ENCODE measurements around the gene DRAM1.
"Not testable (repeated sequence)": the region's sequence is repeated elsewhere in the genome, so short reads cannot be mapped to it uniquely, and the experiment has no call there.

DRAM1 gene

GRCh38 chr12:101859664-101860607 is 17.4 kb upstream of the DRAM1 start:
- no peak for DNase-seq (ENCODE audit: low read depth)

DNA sequence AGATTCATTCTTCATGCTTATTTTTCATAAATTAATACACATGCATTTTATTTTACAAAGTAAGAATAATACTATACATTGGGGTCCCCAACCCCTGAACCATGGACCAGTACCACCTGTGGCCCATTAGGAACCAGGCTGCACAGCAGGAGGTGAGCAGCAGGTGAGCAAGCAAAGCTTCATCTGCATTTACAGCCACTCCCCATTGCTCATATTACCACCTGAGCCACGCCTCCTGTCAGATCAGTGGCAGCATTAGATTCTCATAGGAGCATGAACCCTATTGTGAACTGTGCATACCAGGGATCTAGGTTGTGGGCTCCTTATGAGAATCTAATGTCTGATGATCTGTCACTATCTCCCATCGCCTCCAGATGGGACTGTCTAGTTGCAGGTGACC is 15.7 kb upstream of the DRAM1 start:
- DNase-seq (ENCODE audit: low read depth) = not testable (repeated sequence)

DNA sequence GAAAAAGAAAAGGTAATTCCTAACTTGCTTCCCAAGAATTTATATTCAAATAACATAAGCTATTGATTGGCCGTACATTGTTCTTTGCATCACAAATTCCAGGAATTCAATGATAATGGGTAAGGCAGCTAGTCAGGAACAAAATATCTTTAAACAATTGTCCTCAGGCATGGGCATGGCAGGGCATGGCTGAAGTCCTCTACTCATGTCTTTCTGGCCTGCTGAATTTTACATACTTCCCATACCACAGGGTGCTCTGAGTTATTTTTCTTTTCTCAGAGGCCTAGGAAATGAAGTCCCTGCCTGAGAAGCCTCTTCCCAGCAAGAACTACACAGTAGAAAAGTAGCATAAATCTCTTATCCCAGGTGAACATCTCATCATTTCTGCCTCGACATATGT is 15.1 kb upstream of the DRAM1 start:
- DNase-seq (ENCODE audit: low read depth) = no peak

GRCh38 chr12:101863981-101864380 is 13.4 kb upstream of the DRAM1 start:
- no peak for DNase-seq (ENCODE audit: low read depth)

- DNase-seq (ENCODE audit: low read depth) = no peak
These were observed 10.6 kb upstream of the DRAM1 start for GRCh38 chr12:101866615-101867373.

DNA sequence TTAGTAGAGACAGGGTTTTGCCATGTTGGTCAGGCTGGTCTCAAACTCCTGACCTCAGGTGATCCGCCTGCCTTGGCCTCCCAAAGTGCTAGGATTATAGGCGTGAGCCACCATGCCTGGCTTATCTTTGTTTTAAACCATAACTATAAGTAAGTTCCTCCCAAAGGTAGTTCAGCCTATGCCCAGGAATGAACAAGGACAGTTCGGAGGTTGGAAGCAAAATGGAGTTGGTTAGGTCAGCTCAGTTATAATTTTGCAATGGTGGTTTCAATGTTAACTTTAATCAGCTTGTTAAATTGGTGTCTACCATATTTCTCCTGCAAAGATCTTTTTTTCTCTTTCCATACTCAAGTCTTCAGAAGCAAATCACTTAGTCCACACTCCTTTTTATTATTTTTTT is 9.8 kb upstream of the DRAM1 start:
- not testable (repeated sequence) for DNase-seq (ENCODE audit: low read depth)

DNA sequence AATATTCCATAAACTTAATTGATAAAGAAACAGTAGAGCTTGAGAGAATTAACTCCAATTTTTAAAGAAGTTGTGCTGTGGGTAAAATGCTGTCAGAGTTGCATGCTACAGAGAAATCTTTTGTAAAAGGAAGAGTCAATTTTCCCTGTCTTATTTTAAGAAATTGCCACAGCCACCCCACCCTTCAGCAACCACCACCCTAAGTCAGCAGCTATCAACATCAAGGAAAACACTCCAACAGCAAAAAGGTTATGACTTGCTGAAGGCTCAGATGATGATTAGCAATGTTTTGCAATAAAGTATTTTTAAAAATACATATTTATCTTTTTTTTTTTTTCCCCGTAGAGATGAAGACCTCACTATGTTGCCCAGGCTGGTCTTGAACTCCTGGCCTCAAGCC is 6.5 kb upstream of the DRAM1 start:
- no peak for DNase-seq (ENCODE audit: low read depth)

- DNase-seq (ENCODE audit: low read depth) = no peak
These were observed 2.2 kb upstream of the DRAM1 start for GRCh38 chr12:101875162-101875561.

- DNase-seq (ENCODE audit: low read depth) = no peak
These were observed 989 bp upstream of the DRAM1 start for GRCh38 chr12:101876322-101876860.

DNA sequence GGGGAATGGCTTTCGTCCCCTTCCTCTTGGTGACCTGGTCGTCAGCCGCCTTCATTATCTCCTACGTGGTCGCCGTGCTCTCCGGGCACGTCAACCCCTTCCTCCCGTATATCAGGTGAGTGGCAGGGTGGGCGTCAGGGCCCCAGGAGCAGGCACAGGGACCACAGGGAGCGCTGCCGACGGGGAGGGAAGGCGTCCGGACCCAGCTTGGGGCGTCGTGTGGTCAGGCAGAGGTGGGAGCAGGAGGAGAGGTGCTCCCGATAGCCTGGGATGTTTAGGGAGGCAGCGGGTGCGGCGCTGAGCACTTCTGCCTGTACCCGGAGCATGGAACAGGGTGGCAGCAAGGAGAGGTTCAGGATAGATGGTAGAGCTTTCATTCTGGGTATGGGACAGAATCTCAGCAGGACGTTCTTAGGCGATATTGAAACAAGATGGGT is 444 bp downstream of the DRAM1 start:
- no peak for DNase-seq (ENCODE audit: low read depth)

- DNase-seq (ENCODE audit: low read depth) = no peak
These were observed 952 bp downstream of the DRAM1 start for GRCh38 chr12:101878243-101878821.

GRCh38 chr12:101880769-101881168 is 3.4 kb downstream of the DRAM1 start:
- no peak for DNase-seq (ENCODE audit: low read depth)

DNA sequence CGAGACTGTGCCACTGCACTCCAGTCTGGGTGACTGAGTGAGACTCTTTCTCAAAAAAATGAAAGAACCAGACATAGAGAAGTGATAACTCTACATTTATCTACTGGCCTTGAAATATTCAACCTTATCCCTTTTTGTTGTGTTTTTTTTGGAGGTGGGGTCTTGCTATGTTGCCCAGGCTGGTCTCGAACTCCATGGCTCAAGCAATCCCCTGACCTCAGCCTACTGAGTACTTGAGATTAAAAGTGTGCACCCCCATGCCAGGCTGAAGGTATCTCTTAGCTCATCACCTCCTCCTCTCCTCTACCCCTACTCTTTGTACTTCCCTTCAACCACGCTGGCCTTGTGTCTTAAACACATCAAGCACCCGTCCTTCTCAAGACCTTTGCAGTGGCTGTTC is 3.8 kb downstream of the DRAM1 start:
- no peak for DNase-seq (ENCODE audit: low read depth)

DNA sequence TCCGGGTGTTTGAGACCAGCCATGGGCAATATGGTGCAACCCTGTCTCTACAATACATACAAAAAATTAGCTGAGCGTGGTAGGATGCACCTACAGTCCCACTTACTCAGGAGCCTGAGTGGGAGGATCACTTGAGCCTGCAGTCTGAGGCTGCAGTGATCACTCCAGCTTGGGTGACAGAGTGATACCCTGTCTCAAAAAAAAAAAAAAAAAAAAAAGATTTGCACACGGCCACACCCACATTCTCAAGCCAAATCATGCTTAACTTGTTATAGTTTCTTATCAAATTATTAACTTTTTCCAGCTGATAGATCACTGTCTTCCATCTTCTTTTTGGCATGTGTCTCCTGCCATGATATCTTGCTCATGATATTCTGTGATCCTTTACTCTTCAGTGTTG is 6.8 kb downstream of the DRAM1 start:
- DNase-seq (ENCODE audit: low read depth) = no peak

DNA sequence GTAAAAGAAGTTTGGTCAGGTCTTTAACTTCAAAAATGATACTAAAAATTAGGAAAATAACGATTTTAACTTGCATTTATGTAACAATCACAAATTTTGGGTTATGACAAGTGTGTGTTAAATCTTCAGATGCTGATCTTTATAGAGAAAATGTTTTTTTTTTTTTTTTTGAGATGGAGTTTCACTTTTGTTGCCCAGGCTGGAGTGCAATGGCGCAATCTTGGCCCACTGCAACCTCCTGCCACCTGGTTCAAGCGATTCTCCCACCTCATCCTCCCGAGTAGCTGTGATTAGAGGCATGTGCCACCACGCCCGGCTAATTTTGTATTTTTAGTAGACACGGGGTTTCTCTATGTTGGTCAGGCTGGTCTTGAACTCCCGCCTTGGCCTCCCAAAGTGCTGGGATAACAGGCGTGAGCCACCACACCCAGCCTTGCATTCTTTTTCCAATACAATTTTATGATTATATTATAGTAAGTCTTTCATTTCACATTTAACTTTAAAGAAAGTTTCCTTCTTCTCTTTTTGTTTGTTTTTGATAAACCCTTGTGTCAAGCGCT is 7.5 kb downstream of the DRAM1 start:
- DNase-seq (ENCODE audit: low read depth) = not testable (repeated sequence)

DNA sequence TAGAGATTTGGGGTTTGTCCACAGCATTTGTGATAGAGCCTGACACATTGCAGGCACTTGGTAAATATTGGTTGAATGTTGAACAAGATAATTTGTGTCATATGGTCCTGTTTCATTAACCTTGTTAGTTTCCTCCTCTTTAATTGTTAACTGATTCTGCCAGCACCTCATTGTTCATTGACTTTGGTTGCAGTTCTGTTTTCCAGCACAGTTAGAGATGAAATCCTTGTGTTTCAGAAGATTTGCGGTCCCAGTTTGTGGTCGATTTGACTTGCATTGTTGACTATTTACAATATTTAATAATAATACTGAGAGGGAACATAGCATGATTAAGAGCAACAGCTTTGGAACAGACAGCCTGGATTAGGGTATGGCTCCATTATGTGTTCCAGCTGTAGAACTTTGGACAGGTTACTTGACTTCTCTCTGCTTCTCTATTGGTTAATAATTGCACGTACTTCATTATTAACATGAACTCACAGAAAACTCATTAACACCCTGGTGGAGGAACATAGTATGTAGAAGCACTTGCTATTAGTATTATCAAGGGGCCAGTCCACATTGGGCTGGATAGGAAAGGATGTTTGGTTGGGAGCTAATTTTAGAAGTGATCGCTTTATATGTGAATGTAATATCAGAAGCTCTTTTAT is 8.7 kb downstream of the DRAM1 start:
- no peak for DNase-seq (ENCODE audit: low read depth)

DNA sequence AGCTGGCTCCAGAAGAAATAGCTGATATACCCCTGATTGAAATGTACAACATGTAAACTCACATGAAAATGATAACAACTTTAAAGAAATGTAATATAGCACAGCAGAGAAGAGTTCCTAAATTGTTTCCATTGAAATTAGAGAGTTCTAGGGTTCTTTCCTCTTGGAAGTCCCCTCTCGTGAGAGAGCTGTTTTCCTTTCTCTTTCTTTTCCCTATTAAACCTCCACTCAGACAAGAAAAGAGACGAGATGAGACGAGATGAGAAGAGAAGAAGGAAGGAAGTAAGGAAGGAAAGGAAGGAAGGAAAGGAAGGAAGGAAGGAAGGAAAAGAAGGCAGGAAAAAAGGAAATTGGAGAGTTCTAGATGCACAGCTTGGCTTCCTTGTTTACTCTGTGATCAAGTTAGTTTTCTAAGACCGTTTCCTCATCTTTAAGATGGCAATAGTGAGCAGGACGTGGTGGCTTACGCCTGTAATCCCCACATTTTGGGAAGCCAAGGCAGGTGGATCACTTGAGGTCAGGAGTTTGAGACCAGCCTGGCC is 11.9 kb downstream of the DRAM1 start:
- DNase-seq (ENCODE audit: low read depth) = no peak

- no peak for DNase-seq (ENCODE audit: low read depth)
These were observed 14.1 kb downstream of the DRAM1 start for GRCh38 chr12:101891462-101891971.

DNA sequence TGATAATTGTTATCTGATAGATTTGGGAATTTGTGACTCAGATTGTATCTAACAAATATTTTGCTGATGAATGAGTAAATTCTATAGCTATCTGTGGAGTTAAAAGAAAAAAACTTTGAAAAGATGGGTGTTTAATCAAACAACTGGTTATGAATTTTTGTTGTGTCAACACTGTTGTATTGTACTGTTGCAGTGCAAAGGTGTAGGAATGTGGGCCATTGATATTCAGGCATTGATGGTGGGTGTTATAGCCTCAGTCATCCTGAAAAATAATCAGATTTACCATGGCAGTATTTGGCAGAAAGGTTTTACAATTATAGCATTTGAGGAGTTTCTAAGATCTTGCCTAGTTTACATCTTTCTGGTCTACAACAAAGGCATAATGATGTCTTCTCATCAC is 15.4 kb downstream of the DRAM1 start:
- DNase-seq (ENCODE audit: low read depth) = no peak

DNA sequence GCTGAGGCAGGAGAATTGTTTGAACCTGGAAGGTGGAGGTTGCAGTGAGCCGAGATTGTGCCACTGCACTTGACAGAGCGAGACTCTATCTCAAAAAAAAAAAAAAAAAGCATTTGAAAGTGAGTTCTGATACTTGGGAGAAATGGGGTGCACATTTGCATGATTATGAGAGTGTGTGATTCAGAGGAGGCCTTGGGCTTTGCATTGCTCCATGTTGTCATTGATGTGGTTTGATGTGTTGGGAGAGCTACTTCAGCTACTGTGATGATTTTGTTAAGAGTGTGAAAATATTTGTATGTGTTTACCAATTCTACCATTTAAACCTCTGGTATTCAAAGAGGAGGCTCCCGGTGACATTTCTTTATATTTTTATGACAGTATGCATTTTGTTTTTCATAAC is 24.4 kb downstream of the DRAM1 start:
- no peak for DNase-seq (ENCODE audit: low read depth)

- no peak for DNase-seq (ENCODE audit: low read depth)
These were observed 25.3 kb downstream of the DRAM1 start for GRCh38 chr12:101902641-101903040.
